ENCODE data around the gene SLX1A. TPM values are rescaled to one million over a fixed set of nuclear protein-coding genes. Genes with fewer than 3 reads are reported as not detected.
"Not testable (repeated sequence)": the region's sequence is repeated elsewhere in the genome, so short reads cannot be mapped to it uniquely, and the experiment has no call there.

Gene SLX1A
- total and polyA plus RNA-seq, 3 donors from 2014 or later, result 10.4 to 44.8 (median 42.4) TPM

GRCh38 chr16:30199608-30200343 is 6.1 kb downstream of the SLX1A start:
- H3K4me1 ChIP-seq; H3K27me3 ChIP-seq; H3K27ac ChIP-seq; H3K4me3 ChIP-seq; DNase-seq; intact Hi-C loops (cut with DNase I; ENCODE audit: low total_unique reads); H3K9me3 ChIP-seq; H3K36me3 ChIP-seq (ENCODE audit: low read depth, missing control alignments): not testable (repeated sequence)
- WGBS, 2 donors, result no CpG with 5 or more reads among the region's 15 CpGs

GRCh38 chr16:30205541-30206236 is 12.0 kb downstream of the SLX1A start:
- intact Hi-C loops (cut with DNase I; ENCODE audit: low total_unique reads); H3K4me1 ChIP-seq; H3K36me3 ChIP-seq (ENCODE audit: low read depth, missing control alignments); H3K9me3 ChIP-seq; H3K27me3 ChIP-seq; H3K27ac ChIP-seq; H3K4me3 ChIP-seq: not testable (repeated sequence)
- peak; percentile 11 for DNase-seq
- WGBS, 2 donors, result 2% methylated on average over 22 of the region's 52 CpGs; no CpG with 5 or more reads in 1 of the 2 donors

- H3K4me3 ChIP-seq; DNase-seq; H3K9me3 ChIP-seq; H3K27me3 ChIP-seq; H3K36me3 ChIP-seq (ENCODE audit: low read depth, missing control alignments); H3K27ac ChIP-seq; intact Hi-C loops (cut with DNase I; ENCODE audit: low total_unique reads); H3K4me1 ChIP-seq: not testable (repeated sequence)
- WGBS, 2 donors, result no CpG with 5 or more reads among the region's 33 CpGs
These were observed 12.6 kb downstream of the SLX1A start for GRCh38 chr16:30206252-30206651.

GRCh38 chr16:30207063-30207704 is 13.5 kb downstream of the SLX1A start:
- intact Hi-C loops (cut with DNase I; ENCODE audit: low total_unique reads); H3K27ac ChIP-seq; H3K4me1 ChIP-seq; DNase-seq; H3K27me3 ChIP-seq; H3K36me3 ChIP-seq (ENCODE audit: low read depth, missing control alignments); H3K4me3 ChIP-seq; H3K9me3 ChIP-seq: not testable (repeated sequence)
- WGBS, 2 donors, result 65% methylated on average over 2 of the region's 9 CpGs; no CpG with 5 or more reads in 1 of the 2 donors

- WGBS, 2 donors, result no CpG with 5 or more reads among the region's 6 CpGs
- not testable (repeated sequence) for DNase-seq
These were observed 15.4 kb downstream of the SLX1A start for GRCh38 chr16:30209032-30209431.

GRCh38 chr16:30211414-30211813 is 17.7 kb downstream of the SLX1A start:
- H3K27me3 ChIP-seq; H3K4me1 ChIP-seq; intact Hi-C loops (cut with DNase I; ENCODE audit: low total_unique reads); H3K4me3 ChIP-seq; H3K27ac ChIP-seq; H3K36me3 ChIP-seq (ENCODE audit: low read depth, missing control alignments); H3K9me3 ChIP-seq; DNase-seq: not testable (repeated sequence)
- no CpG with 5 or more reads among the region's 4 CpGs for WGBS, 2 donors

More at GRCh38 chr16:30209032-30209431, 15.4 kb downstream of the SLX1A start:
- intact Hi-C loops (cut with DNase I; ENCODE audit: low total_unique reads); H3K4me1 ChIP-seq; H3K4me3 ChIP-seq; H3K9me3 ChIP-seq; H3K36me3 ChIP-seq (ENCODE audit: low read depth, missing control alignments); H3K27ac ChIP-seq; H3K27me3 ChIP-seq: not testable (repeated sequence)

- H3K36me3 ChIP-seq (ENCODE audit: low read depth, missing control alignments); H3K9me3 ChIP-seq; H3K27me3 ChIP-seq; H3K27ac ChIP-seq; H3K4me1 ChIP-seq; intact Hi-C loops (cut with DNase I; ENCODE audit: low total_unique reads); H3K4me3 ChIP-seq: not testable (repeated sequence)
- DNase-seq, result peak; percentile 8
- 83% methylated on average over 3 of the region's 5 CpGs; no CpG with 5 or more reads in 1 of the 2 donors for WGBS, 2 donors
These were observed 23.4 kb downstream of the SLX1A start for GRCh38 chr16:30217082-30217481.

Small RNA genes within 50 kb of the gene (small RNA-seq; reads per million reads assigned to genes)
- gene AC106782.4, result 0 reads per million in 2 donors

Other genes with a start within 250 kb of the SLX1A start
- gene TMEM219, start 231.8 kb upstream of the SLX1A start, total RNA-seq, result 100 to 1,000 TPM; 160 to 203 TPM
- gene TMEM219, start 231.8 kb upstream of the SLX1A start, polyA plus RNA-seq (ENCODE audit: insufficient read depth, low read depth, low replicate concordance), result 280 TPM
- gene TAOK2, start 220.0 kb upstream of the SLX1A start, total RNA-seq, result 100 to 1,000 TPM; 126 to 140 TPM
- gene TAOK2, start 220.0 kb upstream of the SLX1A start, polyA plus RNA-seq (ENCODE audit: insufficient read depth, low read depth, low replicate concordance), result 66.5 TPM
- gene HIRIP3, start 198.3 kb upstream of the SLX1A start, total RNA-seq, result 10 to 100 TPM; 32.1 to 40.2 TPM
- 57.3 TPM for gene HIRIP3, start 198.3 kb upstream of the SLX1A start, polyA plus RNA-seq (ENCODE audit: insufficient read depth, low read depth, low replicate concordance)
- gene INO80E, start 197.6 kb upstream of the SLX1A start, total RNA-seq, result 10 to 100 TPM; 64.0 to 72.3 TPM
- 98.1 TPM for gene INO80E, start 197.6 kb upstream of the SLX1A start, polyA plus RNA-seq (ENCODE audit: insufficient read depth, low read depth, low replicate concordance)
- gene DOC2A, start 182.8 kb upstream of the SLX1A start, total RNA-seq, result 10 to 100 TPM; 28.3 to 45.3 TPM
- 75.1 TPM for gene DOC2A, start 182.8 kb upstream of the SLX1A start, polyA plus RNA-seq (ENCODE audit: insufficient read depth, low read depth, low replicate concordance)
- gene C16orf92, start 170.7 kb upstream of the SLX1A start, total RNA-seq, result 10 to 100 TPM; 12.4 to 91.3 TPM
- 20.3 TPM for gene C16orf92, start 170.7 kb upstream of the SLX1A start, polyA plus RNA-seq (ENCODE audit: insufficient read depth, low read depth, low replicate concordance)
- 10 to 100 TPM; 51.8 to 82.7 TPM for gene TLCD3B, start 162.6 kb upstream of the SLX1A start, total RNA-seq
- gene TLCD3B, start 162.6 kb upstream of the SLX1A start, polyA plus RNA-seq (ENCODE audit: insufficient read depth, low read depth, low replicate concordance), result 194 TPM
- gene ALDOA, start 128.1 kb upstream of the SLX1A start, total RNA-seq, result 100 to 1,000 TPM; 373 to 521 TPM
- gene ALDOA, start 128.1 kb upstream of the SLX1A start, polyA plus RNA-seq (ENCODE audit: insufficient read depth, low read depth, low replicate concordance), result 467 TPM
- gene PPP4C, start 117.9 kb upstream of the SLX1A start, total RNA-seq, result 100 to 1,000 TPM in 1 of 2 donors, 10 to 100 TPM in 1; 82.1 to 109 TPM
- 154 TPM for gene PPP4C, start 117.9 kb upstream of the SLX1A start, polyA plus RNA-seq (ENCODE audit: insufficient read depth, low read depth, low replicate concordance)
- 1 to 10 TPM; 1.3 to 2.9 TPM for gene TBX6, start 102.0 kb upstream of the SLX1A start, total RNA-seq
- gene TBX6, start 102.0 kb upstream of the SLX1A start, polyA plus RNA-seq (ENCODE audit: insufficient read depth, low read depth, low replicate concordance), result 1.7 TPM
- 10 to 100 TPM; 69.4 to 75.3 TPM for gene YPEL3, start 97.7 kb upstream of the SLX1A start, total RNA-seq
- gene YPEL3, start 97.7 kb upstream of the SLX1A start, polyA plus RNA-seq (ENCODE audit: insufficient read depth, low read depth, low replicate concordance), result 55.3 TPM
- gene GDPD3, start 80.3 kb upstream of the SLX1A start, total RNA-seq, result 1 to 10 TPM; 1.5 to 4.0 TPM
- gene GDPD3, start 80.3 kb upstream of the SLX1A start, polyA plus RNA-seq (ENCODE audit: insufficient read depth, low read depth, low replicate concordance), result 7.2 TPM
- gene MAPK3, start 70.7 kb upstream of the SLX1A start, total RNA-seq, result 10 to 100 TPM; 69.4 to 81.8 TPM
- gene MAPK3, start 70.7 kb upstream of the SLX1A start, polyA plus RNA-seq (ENCODE audit: insufficient read depth, low read depth, low replicate concordance), result 109 TPM
- gene CORO1A, start 10.3 kb upstream of the SLX1A start, total RNA-seq, result 1 to 10 TPM; 4.4 to 9.6 TPM
- gene CORO1A, start 10.3 kb upstream of the SLX1A start, polyA plus RNA-seq (ENCODE audit: insufficient read depth, low read depth, low replicate concordance), result 19.7 TPM
- 100 to 1,000 TPM; 133 to 161 TPM for gene BOLA2B, start 209 bp upstream of the SLX1A start, total RNA-seq
- gene BOLA2B, start 209 bp upstream of the SLX1A start, polyA plus RNA-seq (ENCODE audit: insufficient read depth, low read depth, low replicate concordance), result 70.9 TPM
- gene SULT1A3, start 5.4 kb downstream of the SLX1A start, total RNA-seq, result 10 to 100 TPM in 1 of 2 donors, 1 to 10 TPM in 1; 6.8 to 20.0 TPM
- 6.4 TPM for gene SULT1A3, start 5.4 kb downstream of the SLX1A start, polyA plus RNA-seq (ENCODE audit: insufficient read depth, low read depth, low replicate concordance)
- gene NPIPB13, start 54.6 kb downstream of the SLX1A start, total RNA-seq, result 10 to 100 TPM; 11.0 to 15.7 TPM
- 4.7 TPM for gene NPIPB13, start 54.6 kb downstream of the SLX1A start, polyA plus RNA-seq (ENCODE audit: insufficient read depth, low read depth, low replicate concordance)
- gene CD2BP2, start 161.4 kb downstream of the SLX1A start, total RNA-seq, result 10 to 100 TPM; 32.8 to 39.5 TPM
- 52.5 TPM for gene CD2BP2, start 161.4 kb downstream of the SLX1A start, polyA plus RNA-seq (ENCODE audit: insufficient read depth, low read depth, low replicate concordance)
- 10 to 100 TPM; 60.5 to 64.0 TPM for gene TBC1D10B, start 176.6 kb downstream of the SLX1A start, total RNA-seq
- gene TBC1D10B, start 176.6 kb downstream of the SLX1A start, polyA plus RNA-seq (ENCODE audit: insufficient read depth, low read depth, low replicate concordance), result 86.2 TPM
- gene MYL11, start 180.9 kb downstream of the SLX1A start, total RNA-seq, result 1 to 10 TPM; 2.5 to 4.2 TPM
- gene MYL11, start 180.9 kb downstream of the SLX1A start, polyA plus RNA-seq (ENCODE audit: insufficient read depth, low read depth, low replicate concordance), result 18.5 TPM
- gene SEPTIN1, start 188.7 kb downstream of the SLX1A start, total RNA-seq, result 1 to 10 TPM in 1 of 2 donors, under 1 TPM in 1; 0.63 to 2.4 TPM
- 3.9 TPM for gene SEPTIN1, start 188.7 kb downstream of the SLX1A start, polyA plus RNA-seq (ENCODE audit: insufficient read depth, low read depth, low replicate concordance)
- gene ZNF48, start 201.5 kb downstream of the SLX1A start, total RNA-seq, result 1 to 10 TPM; 6.5 to 9.0 TPM
- gene ZNF48, start 201.5 kb downstream of the SLX1A start, polyA plus RNA-seq (ENCODE audit: insufficient read depth, low read depth, low replicate concordance), result 6.3 TPM
- gene ZNF771, start 213.7 kb downstream of the SLX1A start, total RNA-seq, result 10 to 100 TPM; 35.6 to 37.2 TPM
- gene ZNF771, start 213.7 kb downstream of the SLX1A start, polyA plus RNA-seq (ENCODE audit: insufficient read depth, low read depth, low replicate concordance), result 3.0 TPM
- gene DCTPP1, start 236.2 kb downstream of the SLX1A start, total RNA-seq, result 10 to 100 TPM; 15.2 to 26.1 TPM
- 23.6 TPM for gene DCTPP1, start 236.2 kb downstream of the SLX1A start, polyA plus RNA-seq (ENCODE audit: insufficient read depth, low read depth, low replicate concordance)